ENCODE measurements around the gene GALNS. TPM values are rescaled to one million over a fixed set of nuclear protein-coding genes. Genes with fewer than 3 reads are reported as not detected.
A peak's percentile ranks its signal among the peaks of the same experiment; 100 is the strongest.

The GALNS gene
- polyA plus RNA-seq, 2 of the 4 experiments (the other 2 are of a cell fraction): 7.0 to 31.2 TPM

DNA sequence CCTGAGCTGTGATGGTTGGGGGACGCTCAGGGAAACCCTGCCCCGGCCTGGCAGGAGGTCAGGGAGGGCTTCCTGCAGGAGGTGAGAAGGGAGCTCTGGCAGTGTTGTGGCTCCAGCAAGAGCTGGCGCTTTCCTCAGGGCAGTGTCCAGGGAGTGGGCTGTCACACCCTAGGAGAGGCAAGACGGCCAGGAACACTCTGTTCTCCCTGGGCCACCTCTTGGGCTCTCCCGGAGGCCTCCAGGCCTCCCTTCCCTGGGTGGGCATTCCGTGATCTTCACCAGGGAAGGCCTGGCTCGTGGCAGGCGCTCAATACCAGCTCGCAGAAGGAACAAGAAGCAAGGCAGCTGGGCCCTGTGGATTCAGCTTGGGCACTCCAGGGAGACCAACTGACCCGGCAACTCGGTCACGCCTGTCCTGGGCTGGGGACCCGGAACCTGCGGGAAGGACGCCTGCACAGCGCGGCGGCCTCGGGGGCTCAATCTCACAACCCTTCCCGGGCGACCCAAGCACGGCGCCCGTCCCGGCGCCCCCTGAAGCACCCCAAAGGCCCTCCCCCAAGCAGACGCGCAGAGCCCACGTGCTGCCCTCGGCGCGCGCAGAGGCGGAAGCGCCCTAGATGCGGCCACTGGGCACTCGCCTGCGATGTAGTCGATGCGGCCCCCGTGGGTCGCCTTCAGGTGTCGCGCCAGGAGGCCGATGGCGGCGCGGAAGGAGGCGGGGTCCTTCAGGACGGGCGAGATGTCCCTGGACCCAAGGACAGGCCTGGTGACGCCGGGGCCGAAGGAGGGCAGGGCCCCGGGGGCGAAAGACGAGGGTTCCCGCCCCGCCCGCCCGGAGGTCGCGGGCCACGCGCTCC lies 45.6 kb downstream of the GALNS start (continued):
- TF ChIP-seq TP53 (CRISPR knock-in tag; IDR thresholded peaks at IDR 0.05) (no peak), HOXB13 (CRISPR knock-in tag; IDR thresholded peaks at IDR 0.05; ENCODE audit: low read depth) (no peak), CEBPB (IDR thresholded peaks at IDR 0.05) (no peak), HMGXB4 (CRISPR knock-in tag; IDR thresholded peaks at IDR 0.05; ENCODE audit: borderline replicate concordance) (no peak), JUN (IDR thresholded peaks at IDR 0.05) (no peak; a peak in 2 of 5 replicates), CHD2 (IDR thresholded peaks at IDR 0.05; ENCODE audit: low read length, partially characterized antibody) (no peak), REST (IDR thresholded peaks at IDR 0.05) (no peak; the same call in 1 of the 2 replicates), ZFP36 (IDR thresholded peaks at IDR 0.05; ENCODE audit: borderline replicate concordance, partially characterized antibody) (peak; percentile 62), RCOR1 (IDR thresholded peaks at IDR 0.05; ENCODE audit: low read depth, low read length) (no peak), EHF (CRISPR knock-in tag; IDR thresholded peaks at IDR 0.05) (peak; percentile 79; the same call in 1 of the 2 replicates), EHMT2 (IDR thresholded peaks at IDR 0.05; ENCODE audit: low read depth) (no peak), FOXS1 (CRISPR knock-in tag; IDR thresholded peaks at IDR 0.05) (no peak), RNF2 (IDR thresholded peaks at IDR 0.05; ENCODE audit: borderline replicate concordance, low read depth) (no peak), PBX3 (IDR thresholded peaks at IDR 0.05) (no peak), EP300 (IDR thresholded peaks at IDR 0.05) (no peak), ESRRA (IDR thresholded peaks at IDR 0.05; ENCODE audit: borderline replicate concordance, low read length) (no peak), MAZ (IDR thresholded peaks at IDR 0.05; ENCODE audit: borderline replicate concordance, low read depth, low read length) (no peak), RARB (CRISPR knock-in tag; IDR thresholded peaks at IDR 0.05) (no peak), HEYL (CRISPR knock-in tag; IDR thresholded peaks at IDR 0.05) (no peak), ZSCAN20 (CRISPR knock-in tag; IDR thresholded peaks at IDR 0.05) (no peak), ZC3H11A (IDR thresholded peaks at IDR 0.05) (no peak), CBX8 (IDR thresholded peaks at IDR 0.05) (no peak), KDM1A (IDR thresholded peaks at IDR 0.05; ENCODE audit: low read depth) (no peak), SMC3 (IDR thresholded peaks at IDR 0.05) (no peak), ELK1 (IDR thresholded peaks at IDR 0.05; ENCODE audit: low read depth, low read length) (no peak), CHD4 (IDR thresholded peaks at IDR 0.05; ENCODE audit: borderline replicate concordance) (no peak), SREBF2 (IDR thresholded peaks at IDR 0.05) (no peak), ZNF302 (CRISPR knock-in tag; IDR thresholded peaks at IDR 0.05) (no peak), JUNB (IDR thresholded peaks at IDR 0.05) (no peak), NPAS2 (CRISPR knock-in tag; IDR thresholded peaks at IDR 0.05; ENCODE audit: borderline replicate concordance) (no peak)
- TF ChIP-seq, protein P1, sequence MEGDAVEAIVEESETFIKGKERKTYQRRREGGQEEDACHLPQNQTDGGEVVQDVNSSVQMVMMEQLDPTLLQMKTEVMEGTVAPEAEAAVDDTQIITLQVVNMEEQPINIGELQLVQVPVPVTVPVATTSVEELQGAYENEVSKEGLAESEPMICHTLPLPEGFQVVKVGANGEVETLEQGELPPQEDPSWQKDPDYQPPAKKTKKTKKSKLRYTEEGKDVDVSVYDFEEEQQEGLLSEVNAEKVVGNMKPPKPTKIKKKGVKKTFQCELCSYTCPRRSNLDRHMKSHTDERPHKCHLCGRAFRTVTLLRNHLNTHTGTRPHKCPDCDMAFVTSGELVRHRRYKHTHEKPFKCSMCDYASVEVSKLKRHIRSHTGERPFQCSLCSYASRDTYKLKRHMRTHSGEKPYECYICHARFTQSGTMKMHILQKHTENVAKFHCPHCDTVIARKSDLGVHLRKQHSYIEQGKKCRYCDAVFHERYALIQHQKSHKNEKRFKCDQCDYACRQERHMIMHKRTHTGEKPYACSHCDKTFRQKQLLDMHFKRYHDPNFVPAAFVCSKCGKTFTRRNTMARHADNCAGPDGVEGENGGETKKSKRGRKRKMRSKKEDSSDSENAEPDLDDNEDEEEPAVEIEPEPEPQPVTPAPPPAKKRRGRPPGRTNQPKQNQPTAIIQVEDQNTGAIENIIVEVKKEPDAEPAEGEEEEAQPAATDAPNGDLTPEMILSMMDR (IDR thresholded peaks at IDR 0.05): no peak
- TF ChIP-seq, protein P2, sequence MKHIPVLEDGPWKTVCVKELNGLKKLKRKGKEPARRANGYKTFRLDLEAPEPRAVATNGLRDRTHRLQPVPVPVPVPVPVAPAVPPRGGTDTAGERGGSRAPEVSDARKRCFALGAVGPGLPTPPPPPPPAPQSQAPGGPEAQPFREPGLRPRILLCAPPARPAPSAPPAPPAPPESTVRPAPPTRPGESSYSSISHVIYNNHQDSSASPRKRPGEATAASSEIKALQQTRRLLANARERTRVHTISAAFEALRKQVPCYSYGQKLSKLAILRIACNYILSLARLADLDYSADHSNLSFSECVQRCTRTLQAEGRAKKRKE (CRISPR knock-in tag; IDR thresholded peaks at IDR 0.05; ENCODE audit: low read depth): no peak
